Endodermal cell (in vitro differentiated cells): ENCODE measurements around the gene GJA3. TPM values are rescaled to one million over a fixed set of nuclear protein-coding genes. Genes with fewer than 3 reads are reported as not detected.

Source experiments
- DNase-seq: peaks from one replicate; pipeline ENCODE4 v3.0.0-alpha.2; 2017
- H3K27ac ChIP-seq: 2 replicates; pipeline ENCODE4 v1.5.1; 2013; ENCODE audit warnings: mild to moderate bottlenecking, low read depth, low read length, moderate library complexity
- H3K27me3 ChIP-seq: 2 replicates; pipeline ENCODE4 v1.6.1; 2013; ENCODE audit warnings: mild to moderate bottlenecking, low read length, moderate library complexity; ENCODE audit not compliant: insufficient read depth, control insufficient read depth, poor library complexity, severe bottlenecking
- H3K36me3 ChIP-seq: 2 replicates; pipeline ENCODE4 v1.7.0; 2013; ENCODE audit warnings: mild to moderate bottlenecking, low read length, moderate library complexity; ENCODE audit not compliant: control insufficient read depth, insufficient read depth
- H3K4me1 ChIP-seq: one replicate; pipeline ENCODE4 v1.7.0; 2013; ENCODE audit warnings: low read length; ENCODE audit not compliant: control insufficient read depth, insufficient read depth
- H3K4me3 ChIP-seq: 2 replicates; pipeline ENCODE4 v1.5.1; 2013; ENCODE audit warnings: mild to moderate bottlenecking, low read length, moderate library complexity
- H3K9ac ChIP-seq: 2 replicates; pipeline ENCODE4 v1.6.1; 2013; ENCODE audit warnings: mild to moderate bottlenecking, low read length, moderate library complexity; ENCODE audit not compliant: poor library complexity, severe bottlenecking; ENCODE audit errors: extremely low read depth
- H3K9me3 ChIP-seq: 2 replicates; pipeline ENCODE4 v1.6.1; 2013; ENCODE audit warnings: mild to moderate bottlenecking, low read length, moderate library complexity; ENCODE audit not compliant: control insufficient read depth
- H3K27ac Mint-ChIP-seq: 2 replicates; pipeline ENCODE4 v1.8.0; 2020; ENCODE audit warnings: mixed read lengths
- H3K27me3 Mint-ChIP-seq: 2 replicates; pipeline ENCODE4 v1.8.0; 2021; ENCODE audit warnings: mild to moderate bottlenecking, mixed read lengths; ENCODE audit not compliant: insufficient read depth
- H3K36me3 Mint-ChIP-seq: 2 replicates; pipeline ENCODE4 v1.8.0; 2020; ENCODE audit warnings: low read depth, mixed read lengths
- H3K4me1 Mint-ChIP-seq: 2 replicates; pipeline ENCODE4 v1.8.0; 2020; ENCODE audit warnings: mixed read lengths
- H3K4me3 Mint-ChIP-seq: 2 replicates; pipeline ENCODE4 v1.8.0; 2020; ENCODE audit warnings: mild to moderate bottlenecking, moderate library complexity, mixed read lengths
- H3K9me3 Mint-ChIP-seq: 2 replicates; pipeline ENCODE4 v1.8.0; 2020; ENCODE audit warnings: mild to moderate bottlenecking, mixed read lengths
- WGBS, 2 experiments: methylation state at CpG; one replicate each; pipeline versions ENCODE4 v1.1.5 to v1.1.7; 2013; ENCODE audit warnings: missing lambda C conversion rate in 2 of 2, mixed read lengths in 1 of 2; ENCODE audit not compliant: insufficient coverage in 1 of 2, insufficient read length in 1 of 2; 5-methylcytosine and 5-hydroxymethylcytosine counted together
- total RNA-seq, 2 donors: library from RNA; stranded (reverse); fragmentation: NEBNext Ultra II Directional in 1 of 2; extraction: Animal tissue kit (Norgen Biotek cat#: 25700) in 1 of 2; gene quantifications; 2 replicates in 1 of 2; 3 replicates in 1 of 2; pipeline ENCODE4 v1.2.1, GENCODE V29; 2021
- TF ChIP-seq, protein P1 (sequence below): fragments of 200-600 bp; sonication (generic); conservative IDR thresholded peaks from 2 replicates; pipeline ENCODE4 v1.5.0; 2021; ENCODE audit warnings: antibody characterized with exemption, mild to moderate bottlenecking

The GJA3 gene
- total RNA-seq, 2 donors from 2014 or later = 0.07 to 0.09 TPM

DNA sequence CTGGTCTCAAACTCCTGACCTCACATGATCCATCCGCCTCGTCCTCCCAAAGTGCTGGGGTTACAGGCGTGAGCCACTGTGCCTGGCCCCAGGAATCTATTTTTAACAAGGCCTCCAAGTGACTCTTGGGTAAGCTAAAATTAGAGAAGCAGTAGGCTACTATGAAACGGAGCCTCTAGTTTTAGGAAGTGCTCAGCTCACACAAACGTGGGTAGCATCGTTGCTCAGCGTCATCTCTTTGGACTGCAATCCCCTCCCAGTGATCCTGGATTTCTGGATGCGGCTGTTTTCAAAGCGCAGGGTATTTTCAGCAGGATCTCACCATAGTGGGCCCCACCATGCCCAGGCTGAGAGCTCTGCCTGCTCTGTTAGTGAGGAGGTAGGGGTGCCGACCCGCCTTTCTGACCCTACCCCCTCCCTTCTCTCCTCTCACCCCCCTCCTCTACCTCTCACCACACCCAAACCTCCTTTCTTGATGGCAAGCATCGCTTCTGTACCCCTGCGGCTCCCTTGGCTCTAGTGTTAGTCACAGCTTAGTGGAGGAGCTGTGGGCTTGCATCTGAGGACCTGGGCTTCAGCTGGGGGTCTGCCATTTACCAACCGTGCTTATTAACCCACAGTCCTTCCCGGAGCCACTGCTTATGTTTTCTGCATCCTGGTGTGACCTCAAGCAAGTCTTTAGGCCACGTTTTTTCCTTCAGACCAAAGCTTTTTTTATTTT, 34.2 kb downstream of the GJA3 start:
- no peak overlapping the region for H3K9ac ChIP-seq
- H3K4me1 ChIP-seq = no peaks in the 10 kb centered on the region
- H3K36me3 ChIP-seq = no peaks in the 10 kb centered on the region
- Mint-ChIP-seq H3K4me3 (no peak overlapping the region), H3K36me3 (no peaks in the 10 kb centered on the region), H3K27ac (no peak overlapping the region), H3K9me3 (no peaks in the 10 kb centered on the region), H3K27me3 (peaks cover 22% of the 10 kb centered on the region), H3K4me1 (no peaks in the 10 kb centered on the region)
- TF ChIP-seq, protein P1, sequence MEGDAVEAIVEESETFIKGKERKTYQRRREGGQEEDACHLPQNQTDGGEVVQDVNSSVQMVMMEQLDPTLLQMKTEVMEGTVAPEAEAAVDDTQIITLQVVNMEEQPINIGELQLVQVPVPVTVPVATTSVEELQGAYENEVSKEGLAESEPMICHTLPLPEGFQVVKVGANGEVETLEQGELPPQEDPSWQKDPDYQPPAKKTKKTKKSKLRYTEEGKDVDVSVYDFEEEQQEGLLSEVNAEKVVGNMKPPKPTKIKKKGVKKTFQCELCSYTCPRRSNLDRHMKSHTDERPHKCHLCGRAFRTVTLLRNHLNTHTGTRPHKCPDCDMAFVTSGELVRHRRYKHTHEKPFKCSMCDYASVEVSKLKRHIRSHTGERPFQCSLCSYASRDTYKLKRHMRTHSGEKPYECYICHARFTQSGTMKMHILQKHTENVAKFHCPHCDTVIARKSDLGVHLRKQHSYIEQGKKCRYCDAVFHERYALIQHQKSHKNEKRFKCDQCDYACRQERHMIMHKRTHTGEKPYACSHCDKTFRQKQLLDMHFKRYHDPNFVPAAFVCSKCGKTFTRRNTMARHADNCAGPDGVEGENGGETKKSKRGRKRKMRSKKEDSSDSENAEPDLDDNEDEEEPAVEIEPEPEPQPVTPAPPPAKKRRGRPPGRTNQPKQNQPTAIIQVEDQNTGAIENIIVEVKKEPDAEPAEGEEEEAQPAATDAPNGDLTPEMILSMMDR = no peak
- H3K27ac ChIP-seq = no peak overlapping the region
- 87 to 91% methylated on average over 8 to 16 of the region's 16 CpGs for WGBS, 2 experiments
- H3K9me3 ChIP-seq = no peaks in the 10 kb centered on the region
- peaks cover 49% of the 10 kb centered on the region for H3K27me3 ChIP-seq
- no peak for DNase-seq
- no peak overlapping the region for H3K4me3 ChIP-seq

DNA sequence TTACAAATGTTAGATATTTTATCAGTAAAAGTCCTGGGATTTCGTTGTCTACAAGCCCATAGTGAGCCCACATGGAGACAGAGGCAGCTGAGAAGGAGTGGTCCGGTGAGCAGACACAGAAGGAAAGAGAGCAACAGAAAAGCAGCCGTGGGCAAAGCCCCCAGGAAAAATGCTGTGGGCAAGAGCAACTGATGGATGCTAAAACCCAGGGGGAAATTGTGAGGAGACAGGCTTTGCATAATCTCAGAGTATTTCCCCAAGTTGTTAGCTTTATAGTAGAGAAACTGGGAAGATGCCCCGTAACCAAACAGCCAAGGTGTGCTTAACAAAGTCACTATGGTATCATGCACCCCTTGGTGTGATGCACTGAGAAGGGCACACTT, 35.1 kb downstream of the GJA3 start:
- Histone ChIP-seq H3K9ac (no peak overlapping the region), H3K4me3 (no peak overlapping the region), H3K9me3 (no peaks in the 10 kb centered on the region), H3K27ac (no peak overlapping the region), H3K27me3 (peaks cover 40% of the 10 kb centered on the region), H3K36me3 (no peaks in the 10 kb centered on the region), H3K4me1 (no peaks in the 10 kb centered on the region)
- TF ChIP-seq, protein P1 = no peak
- Mint-ChIP-seq H3K36me3 (no peaks in the 10 kb centered on the region), H3K27ac (no peak overlapping the region), H3K4me1 (peaks cover 3% of the 10 kb centered on the region), H3K27me3 (peaks cover 22% of the 10 kb centered on the region), H3K9me3 (no peaks in the 10 kb centered on the region), H3K4me3 (no peak overlapping the region)
- 83 to 94% methylated on average over 4 of the region's 4 CpGs for WGBS, 2 experiments
- peak; percentile 28 for DNase-seq

DNA sequence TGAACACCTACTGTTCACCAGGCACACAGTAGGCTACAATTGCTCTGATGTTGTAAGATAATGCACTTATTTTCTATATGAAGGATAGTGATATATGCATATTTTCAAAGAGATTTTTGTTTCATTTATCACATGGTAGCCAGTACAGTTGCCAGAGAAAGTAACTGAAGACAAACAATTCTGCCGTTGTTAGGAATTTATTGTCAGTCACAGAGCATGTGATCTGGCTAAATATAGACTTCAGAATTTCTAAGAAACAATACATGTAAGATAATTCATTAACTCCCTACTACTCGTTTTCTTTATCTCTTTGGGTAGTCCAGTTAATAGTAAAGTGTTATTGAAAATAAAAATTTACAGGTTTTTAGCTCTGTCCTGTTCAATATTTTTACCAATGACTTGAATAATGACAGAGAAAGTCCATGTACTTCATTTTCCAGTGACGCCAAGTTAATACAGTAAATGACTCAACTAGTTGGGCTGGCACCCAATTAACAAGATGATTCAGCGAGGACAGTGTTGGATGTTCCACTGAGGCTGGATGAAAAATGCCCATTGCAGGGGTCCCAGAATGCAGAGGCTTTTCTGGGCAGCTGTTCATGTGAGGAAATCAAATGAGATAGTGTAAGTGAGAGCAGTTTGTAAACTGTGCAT, 35.6 kb downstream of the GJA3 start:
- Histone ChIP-seq H3K27ac (no peak overlapping the region), H3K36me3 (no peaks in the 10 kb centered on the region), H3K9me3 (no peaks in the 10 kb centered on the region), H3K27me3 (peaks cover 35% of the 10 kb centered on the region), H3K9ac (no peak overlapping the region), H3K4me1 (no peaks in the 10 kb centered on the region), H3K4me3 (no peak overlapping the region)
- Mint-ChIP-seq H3K4me1 (peaks cover 3% of the 10 kb centered on the region), H3K27ac (no peak overlapping the region), H3K9me3 (no peaks in the 10 kb centered on the region), H3K27me3 (peaks cover 22% of the 10 kb centered on the region), H3K36me3 (no peaks in the 10 kb centered on the region), H3K4me3 (no peak overlapping the region)
- DNase-seq = no peak
- 87 to 88% methylated on average over 3 of the region's 4 CpGs for WGBS, 2 experiments
- TF ChIP-seq, protein P1 = no peak
